ENCODE measurements around the gene TMEM132C. TPM values are rescaled to one million over a fixed set of nuclear protein-coding genes. Genes with fewer than 3 reads are reported as not detected.

TMEM132C gene
- total and polyA plus RNA-seq, 11 donors, result 0.05 to 5.9 (median 0.85) TPM

GRCh38 chr12:128654468-128654867 lies 387.5 kb downstream of the TMEM132C start:
- intact Hi-C loops (cut with DNase I), result no loop called here

GRCh38 chr12:128657378-128657777 lies 390.4 kb downstream of the TMEM132C start:
- H3K4me1 ChIP-seq, result no peaks in the 10 kb centered on the region
- ATAC-seq (no peak), DNase-seq (no peak)
- H3K36me3 ChIP-seq, result no peaks in the 10 kb centered on the region
- intact Hi-C loops (cut with DNase I), result no loop called here
- peaks cover 0 to 7% (median 0%) of the 10 kb centered on the region in 12 donors for H3K9me3 ChIP-seq
- H3K4me3 ChIP-seq, result no peak overlapping the region
- no peak overlapping the region for H3K27ac ChIP-seq
- peaks cover 0 to 4% (median 0%) of the 10 kb centered on the region in 9 donors for H3K27me3 ChIP-seq
- WGBS, 4 donors, result 60 to 77% (median 64%) methylated on average over 3 of the region's 3 CpGs
- TF ChIP-seq CTCF (IDR thresholded peaks at IDR 0.05) (no peak), POLR2A (IDR thresholded peaks at IDR 0.05) (no peak)

More at GRCh38 chr12:128654468-128654867, 387.5 kb downstream of the TMEM132C start:
- no peak for TF ChIP-seq POLR2A (IDR thresholded peaks at IDR 0.05)
- no peak for TF ChIP-seq CTCF (IDR thresholded peaks at IDR 0.05)
- 66 to 77% (median 70%) methylated on average over 8 of the region's 8 CpGs for WGBS, 4 donors
- Histone ChIP-seq H3K9me3 (peaks cover 0 to 7% (median 0%) of the 10 kb centered on the region in 12 donors), H3K4me3 (no peak overlapping the region), H3K4me1 (no peaks in the 10 kb centered on the region), H3K27me3 (peaks cover 0 to 4% (median 0%) of the 10 kb centered on the region in 9 donors), H3K27ac (no peak overlapping the region), H3K36me3 (no peaks in the 10 kb centered on the region)
- DNase-seq, result no peak
- no peak for ATAC-seq

GRCh38 chr12:128660532-128661225 lies 393.7 kb downstream of the TMEM132C start:
- 62 to 83% (median 72%) methylated on average over 7 of the region's 7 CpGs for WGBS, 4 donors
- intact Hi-C loops (cut with DNase I), result no loop called here
- H3K4me1 ChIP-seq, result no peaks in the 10 kb centered on the region
- H3K27me3 ChIP-seq, result peaks cover 0 to 4% (median 0%) of the 10 kb centered on the region in 9 donors
- H3K27ac ChIP-seq, result no peak overlapping the region
- ATAC-seq (no peak), DNase-seq (no peak)
- no peak overlapping the region for H3K4me3 ChIP-seq
- peaks cover 0 to 6% (median 0%) of the 10 kb centered on the region in 12 donors for H3K9me3 ChIP-seq
- no peaks in the 10 kb centered on the region for H3K36me3 ChIP-seq
- no peak for TF ChIP-seq POLR2A (IDR thresholded peaks at IDR 0.05)
- TF ChIP-seq CTCF (IDR thresholded peaks at IDR 0.05), result no peak

- intact Hi-C loops (cut with DNase I), result no loop called here
- Histone ChIP-seq H3K27me3 (peaks cover 0 to 4% (median 0%) of the 10 kb centered on the region in 9 donors), H3K9me3 (peaks cover 0 to 3% (median 0%) of the 10 kb centered on the region in 12 donors), H3K36me3 (no peaks in the 10 kb centered on the region), H3K27ac (no peak overlapping the region), H3K4me1 (no peaks in the 10 kb centered on the region), H3K4me3 (no peak overlapping the region)
- WGBS, 4 donors, result 45 to 77% (median 57%) methylated on average over 3 of the region's 3 CpGs
- TF ChIP-seq POLR2A (IDR thresholded peaks at IDR 0.05) (no peak), CTCF (IDR thresholded peaks at IDR 0.05) (no peak)
- no peak for ATAC-seq
- DNase-seq, result no peak
Measured at GRCh38 chr12:128661226-128661569, 394.2 kb downstream of the TMEM132C start.

All from heart left ventricle (tissue), 16 donors.